ENCODE measurements around the gene CPM.

GRCh38 chr12:68924546-68924945 is 8.4 kb downstream of the CPM start:
- TF ChIP-seq CTCF (conservative IDR thresholded peaks at IDR 0.05), result no peak
- no peak for TF ChIP-seq ZFX (IDR thresholded peaks at IDR 0.05)
